H9 (cell line): Measurements from ENCODE around the gene TSPAN11. TPM values are rescaled to one million over a fixed set of nuclear protein-coding genes. Genes with fewer than 3 reads are reported as not detected.

Source experiments
- DNase-seq: peaks from one replicate; pipeline ENCODE4 v3.0.0-alpha.2; 2017
- H2AFZ ChIP-seq: one replicate; pipeline ENCODE4 v1.6.1; 2013; ENCODE audit warnings: mild to moderate bottlenecking, low read length, control low read depth, moderate library complexity
- H2AK5ac ChIP-seq: 2 replicates; pipeline ENCODE4 v1.6.1; 2013; ENCODE audit warnings: low read length, control low read depth, mixed read lengths; ENCODE audit not compliant: insufficient read length
- H2BK120ac ChIP-seq: one replicate; pipeline ENCODE4 v1.6.1; 2013; ENCODE audit warnings: low read depth, mild to moderate bottlenecking, low read length, control low read depth, inconsistent platforms; ENCODE audit not compliant: poor library complexity, severe bottlenecking
- H2BK12ac ChIP-seq: 2 replicates; pipeline ENCODE4 v1.6.1; 2013; ENCODE audit warnings: low read length, control low read depth, mixed read lengths, low read depth; ENCODE audit not compliant: insufficient read length
- H2BK15ac ChIP-seq: 2 replicates; pipeline ENCODE4 v1.6.1; 2013; ENCODE audit warnings: low read depth, low read length, control low read depth
- H2BK20ac ChIP-seq: one replicate; pipeline ENCODE4 v1.6.1; 2013; ENCODE audit warnings: low read depth, mild to moderate bottlenecking, low read length, control low read depth, inconsistent platforms; ENCODE audit not compliant: poor library complexity, severe bottlenecking
- H2BK5ac ChIP-seq: 2 replicates; pipeline ENCODE4 v1.6.1; 2013; ENCODE audit warnings: low read length, control low read depth, mixed read lengths; ENCODE audit not compliant: insufficient read length
- H3K14ac ChIP-seq: 2 replicates; pipeline ENCODE4 v1.6.1; 2013; ENCODE audit warnings: low read length, control low read depth; ENCODE audit not compliant: insufficient read depth
- H3K18ac ChIP-seq: 2 replicates; pipeline ENCODE4 v1.6.1; 2013; ENCODE audit warnings: low read depth, mild to moderate bottlenecking, mixed read lengths, low read length, control low read depth; ENCODE audit not compliant: insufficient read length
- H3K23ac ChIP-seq: 2 replicates; pipeline ENCODE4 v1.6.1; 2013; ENCODE audit warnings: low read length, control low read depth, mixed read lengths, low read depth; ENCODE audit not compliant: insufficient read length
- H3K23me2 ChIP-seq: 2 replicates; pipeline ENCODE4 v1.6.1; 2013; ENCODE audit warnings: low read depth, mild to moderate bottlenecking, mixed read lengths, low read length, control low read depth; ENCODE audit not compliant: insufficient read length, poor library complexity, severe bottlenecking
- H3K27ac ChIP-seq: 2 replicates; pipeline ENCODE4 v1.5.1; 2013; ENCODE audit warnings: low read length, control low read depth, mixed read lengths, low read depth; ENCODE audit not compliant: insufficient read length
- H3K27me3 ChIP-seq: 2 replicates; pipeline ENCODE4 v1.6.1; 2013; ENCODE audit warnings: low read length, control low read depth, inconsistent platforms; ENCODE audit not compliant: insufficient read depth
- H3K4ac ChIP-seq: 2 replicates; pipeline ENCODE4 v1.6.1; 2013; ENCODE audit warnings: low read depth, mild to moderate bottlenecking, control low read depth, inconsistent platforms, low read length, moderate library complexity
- H3K4me1 ChIP-seq: 2 replicates; pipeline ENCODE4 v1.6.1; 2013; ENCODE audit warnings: low read length, control low read depth, inconsistent platforms; ENCODE audit not compliant: insufficient read depth
- H3K4me2 ChIP-seq: 2 replicates; pipeline ENCODE4 v1.6.1; 2013; ENCODE audit warnings: low read length, control low read depth, mixed read lengths; ENCODE audit not compliant: insufficient read length, insufficient read depth
- H3K56ac ChIP-seq: 2 replicates; pipeline ENCODE4 v1.6.1; 2013; ENCODE audit warnings: low read depth, mild to moderate bottlenecking, mixed read lengths, low read length, control low read depth; ENCODE audit not compliant: insufficient read length
- H3K79me1 ChIP-seq: 2 replicates; pipeline ENCODE4 v1.6.1; 2013; ENCODE audit warnings: low read depth, mild to moderate bottlenecking, moderate library complexity, low read length, control low read depth, inconsistent platforms; ENCODE audit not compliant: insufficient read depth, poor library complexity, severe bottlenecking
- H3K79me2 ChIP-seq: 2 replicates; pipeline ENCODE4 v1.6.1; 2013; ENCODE audit warnings: low read length, control low read depth, inconsistent platforms; ENCODE audit not compliant: insufficient read depth
- H3K9ac ChIP-seq: 2 replicates; pipeline ENCODE4 v1.6.1; 2013; ENCODE audit warnings: low read length, control low read depth, mixed read lengths; ENCODE audit not compliant: insufficient read length; ENCODE audit errors: extremely low read depth
- H3K9me3 ChIP-seq: one replicate; pipeline ENCODE4 v1.6.1; 2013; ENCODE audit warnings: low read depth, low read length, inconsistent platforms; ENCODE audit not compliant: control insufficient read depth
- H3T11ph ChIP-seq: one replicate; pipeline ENCODE4 v1.6.1; 2013; ENCODE audit warnings: mild to moderate bottlenecking, low read length, control low read depth, inconsistent platforms
- H4K20me1 ChIP-seq: one replicate; pipeline ENCODE4 v1.6.1; 2013; ENCODE audit not compliant: control insufficient read depth, insufficient read length, insufficient read depth
- H4K5ac ChIP-seq: 2 replicates; pipeline ENCODE4 v1.6.1; 2013; ENCODE audit warnings: low read depth, mild to moderate bottlenecking, mixed read lengths, low read length, control low read depth; ENCODE audit not compliant: insufficient read length
- H4K8ac ChIP-seq: replicated peaks from 2 replicates; pipeline ENCODE4 v1.6.1; 2013; ENCODE audit warnings: low read length, control low read depth, mixed read lengths, low read depth; ENCODE audit not compliant: insufficient read length
- H4K91ac ChIP-seq: 2 replicates; pipeline ENCODE4 v1.6.1; 2013; ENCODE audit warnings: low read depth, mild to moderate bottlenecking, moderate library complexity, mixed read lengths, low read length, control low read depth; ENCODE audit not compliant: insufficient read length
- H3K27ac Mint-ChIP-seq, 3 experiments: 2 replicates in 2 of 3; 3 replicates in 1 of 3; pipeline ENCODE4 v1.8.0; 2020 to 2021; ENCODE audit warnings: mixed read lengths in 3 of 3, mild to moderate bottlenecking in 1 of 3, moderate library complexity in 1 of 3
- H3K27me3 Mint-ChIP-seq: 2 replicates; pipeline ENCODE4 v1.8.0; 2021; ENCODE audit warnings: low read depth, mild to moderate bottlenecking, moderate library complexity, mixed read lengths
- H3K36me3 Mint-ChIP-seq, 3 experiments: 2 replicates in 2 of 3; 3 replicates in 1 of 3; pipeline ENCODE4 v1.8.0; 2020 to 2021; ENCODE audit warnings: low read depth in 3 of 3, mixed read lengths in 3 of 3; ENCODE audit not compliant: insufficient read depth in 1 of 3
- H3K4me1 Mint-ChIP-seq, 2 experiments: 2 replicates each; pipeline ENCODE4 v1.8.0; 2020; ENCODE audit warnings: mixed read lengths in 2 of 2
- H3K4me3 Mint-ChIP-seq, 2 experiments: 2 replicates in 1 of 2; 3 replicates in 1 of 2; pipeline ENCODE4 v1.8.0; 2020 to 2021; ENCODE audit warnings: mild to moderate bottlenecking in 2 of 2, mixed read lengths in 2 of 2, moderate library complexity in 1 of 2
- H3K9me3 Mint-ChIP-seq, 2 experiments: 2 replicates in 1 of 2; 3 replicates in 1 of 2; pipeline ENCODE4 v1.8.0; 2020; ENCODE audit warnings: mild to moderate bottlenecking in 2 of 2, mixed read lengths in 2 of 2, moderate library complexity in 1 of 2
- CTCF ChIP-seq: fragments of 200-600 bp; sonication (generic); conservative IDR thresholded peaks from 3 replicates; pipeline ENCODE4 v1.8.0; 2021; ENCODE audit warnings: antibody characterized with exemption, mild to moderate bottlenecking
- whole genome bisulfite sequencing: extraction: QIAGEN DNeasy Blood & Tissue Kit; methylation state at CpG from one replicate; pipeline ENCODE4 v1.1.7; 2013; ENCODE audit warnings: missing lambda C conversion rate, low lambda C conversion rate, mixed read lengths; ENCODE audit not compliant: insufficient read length; ENCODE audit errors: extremely low coverage; 5-methylcytosine and 5-hydroxymethylcytosine counted together
- total RNA-seq: library from RNA; stranded (reverse); gene quantifications from 2 replicates; pipeline ENCODE4 v1.2.1, GENCODE V29; 2021

Gene TSPAN11
- total RNA-seq, 1 experiment from 2014 or later, result 4.2 TPM

GRCh38 chr12:30910038-30910350 is 16.6 kb upstream of the TSPAN11 start:
- Histone ChIP-seq H3T11ph (no peak overlapping the region), H3K27ac (no peak overlapping the region), H2AK5ac (no peak overlapping the region), H2BK12ac (no peak overlapping the region), H2BK15ac (no peak overlapping the region), H3K9me3 (no peaks in the 10 kb centered on the region), H4K5ac (no peak overlapping the region), H3K56ac (no peak overlapping the region), H3K4ac (no peak overlapping the region), H2BK120ac (no peak overlapping the region), H3K23me2 (no peaks in the 10 kb centered on the region), H3K79me1 (no peaks in the 10 kb centered on the region), H4K91ac (no peak overlapping the region), H2AFZ (no peak overlapping the region), H3K18ac (no peak overlapping the region), H3K4me1 (peaks cover 6% of the 10 kb centered on the region; the same call in 1 of the 2 replicates), H3K14ac (no peak overlapping the region), H4K20me1 (no peaks in the 10 kb centered on the region), H3K27me3 (no peaks in the 10 kb centered on the region), H3K9ac (no peak overlapping the region), H4K8ac (no peak overlapping the region), H3K23ac (no peak overlapping the region), H2BK5ac (no peak overlapping the region), H2BK20ac (no peak overlapping the region), H3K79me2 (no peaks in the 10 kb centered on the region), H3K4me2 (no peak overlapping the region)
- no peaks in the 10 kb centered on the region for H3K36me3 Mint-ChIP-seq
- DNase-seq, result no peak
- H3K27ac Mint-ChIP-seq, result no peak overlapping the region
- no CpG with 5 or more reads among the region's 1 CpG for WGBS
- H3K9me3 Mint-ChIP-seq, result no peaks in the 10 kb centered on the region
- no peak overlapping the region for H3K4me3 Mint-ChIP-seq
- no peak for TF ChIP-seq CTCF
- peaks cover 5% of the 10 kb centered on the region for H3K27me3 Mint-ChIP-seq
- H3K4me1 Mint-ChIP-seq, result peaks cover 18 to 26% of the 10 kb centered on the region in 2 experiments
